GM21381 (cell line): Measurements from ENCODE around the gene CELA2B.
"Not testable (repeated sequence)": the region's sequence is repeated elsewhere in the genome, so short reads cannot be mapped to it uniquely, and the experiment has no call there.

Experiments used
- ATAC-seq: cut with Tn5 transposase; IDR thresholded peaks from one replicate; pipeline ENCODE4 v1.9.1; 2021; ENCODE audit warnings: mild to moderate bottlenecking, moderate library complexity; ENCODE audit not compliant: unreplicated experiment

Gene CELA2B

DNA sequence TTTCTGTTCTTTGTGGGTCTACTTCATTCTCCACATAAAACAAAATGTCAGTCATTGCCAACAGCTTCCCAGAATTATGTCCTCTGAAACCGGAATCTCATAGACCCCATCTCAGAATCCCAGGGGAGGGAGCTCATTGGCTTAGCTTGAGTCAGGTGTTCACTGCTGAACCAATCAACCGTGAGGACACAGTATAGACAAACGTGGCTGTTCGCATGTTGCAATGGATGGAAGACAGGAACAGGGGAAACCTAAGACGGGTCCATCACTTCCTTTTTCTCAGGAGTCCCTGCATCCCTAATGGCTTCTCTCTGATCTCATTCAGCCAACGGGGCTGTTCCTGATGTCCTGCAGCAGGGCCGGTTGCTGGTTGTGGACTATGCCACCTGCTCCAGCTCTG is 10.2 kb upstream of the CELA2B start:
- ATAC-seq, result no peak

GRCh38 chr1:15466955-15467625 is 8.8 kb upstream of the CELA2B start:
- not testable (repeated sequence) for ATAC-seq

- no peak for ATAC-seq
These were observed 7.8 kb upstream of the CELA2B start for GRCh38 chr1:15468145-15468544.

- ATAC-seq, result no peak
These were observed 6.5 kb upstream of the CELA2B start for GRCh38 chr1:15469361-15469760.

GRCh38 chr1:15469821-15470448 is 6.0 kb upstream of the CELA2B start:
- ATAC-seq, result not testable (repeated sequence)

DNA sequence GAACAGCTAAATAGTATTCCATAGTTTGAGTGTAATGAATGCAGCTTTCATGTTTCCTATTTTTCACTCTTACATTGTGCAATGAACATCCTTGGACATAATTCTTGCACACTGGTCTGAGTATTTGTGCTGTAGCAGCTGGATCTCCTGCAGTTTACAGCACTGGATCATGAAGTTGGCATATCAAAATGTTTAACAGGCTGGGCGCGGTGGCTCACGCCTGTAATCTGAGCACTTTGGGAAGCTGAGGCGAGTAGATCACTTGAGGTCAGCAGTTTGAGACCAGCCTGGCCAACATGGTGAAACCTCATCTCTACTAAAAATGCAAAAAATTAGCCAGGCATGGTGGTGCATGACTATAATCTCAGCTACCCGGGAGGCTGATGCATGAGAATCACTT is 4.8 kb upstream of the CELA2B start:
- not testable (repeated sequence) for ATAC-seq

- ATAC-seq, result not testable (repeated sequence)
These were observed 4.2 kb upstream of the CELA2B start for GRCh38 chr1:15471723-15472122.

DNA sequence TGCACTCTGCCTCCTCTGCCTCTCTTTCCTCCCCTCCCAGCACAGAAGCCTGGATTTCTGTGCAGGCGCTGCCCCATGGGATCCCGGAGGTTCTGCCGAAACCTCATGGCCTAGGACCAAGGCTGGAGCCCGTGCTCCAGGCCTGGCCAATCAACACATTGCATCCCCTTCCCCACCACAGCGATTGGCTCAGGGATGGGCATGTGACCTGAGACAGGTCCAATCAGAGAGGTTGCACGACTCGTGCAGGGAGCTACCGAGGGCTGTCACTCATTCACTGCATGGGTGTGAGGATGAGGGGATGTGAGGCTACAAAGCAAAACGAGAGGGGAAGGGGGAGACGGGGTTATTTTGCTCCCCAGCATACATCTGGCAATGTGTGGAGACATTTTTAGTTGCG is 3.3 kb upstream of the CELA2B start:
- no peak for ATAC-seq

GRCh38 chr1:15476927-15477326 is 1.0 kb downstream of the CELA2B start:
- ATAC-seq, result no peak

DNA sequence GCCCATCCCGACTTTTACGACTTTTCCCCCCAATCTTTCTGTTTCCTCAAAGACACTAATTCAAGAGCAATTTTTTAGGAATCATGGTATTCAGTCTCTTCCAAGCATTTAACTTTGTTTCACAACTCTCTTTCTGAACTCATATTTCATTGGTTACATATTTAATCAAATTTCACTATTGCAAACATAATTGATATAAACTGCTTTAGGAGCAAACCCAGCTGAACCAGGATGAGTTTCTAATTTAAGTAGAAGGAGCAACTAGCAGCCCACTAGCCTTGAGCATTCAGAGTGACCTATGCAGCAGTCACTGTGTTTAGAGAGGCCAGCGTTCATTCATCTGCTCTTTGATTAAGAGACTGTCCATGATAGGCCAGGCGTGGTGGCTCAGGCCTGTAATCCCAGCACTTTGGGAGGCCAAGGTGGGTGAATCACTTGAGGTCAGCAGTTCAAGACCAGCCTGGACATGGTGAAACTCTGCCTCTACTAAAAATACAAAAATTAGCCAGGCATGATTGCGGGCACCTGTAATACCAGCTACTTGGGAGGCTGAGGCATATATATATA is 1.8 kb downstream of the CELA2B start:
- no peak for ATAC-seq

GRCh38 chr1:15479654-15480347 is 3.9 kb downstream of the CELA2B start:
- ATAC-seq, result no peak

- not testable (repeated sequence) for ATAC-seq
These were observed 6.6 kb downstream of the CELA2B start for GRCh38 chr1:15482455-15482854.

- ATAC-seq, result not testable (repeated sequence)
These were observed 7.2 kb downstream of the CELA2B start for GRCh38 chr1:15482983-15483543.

GRCh38 chr1:15483971-15484370 is 8.1 kb downstream of the CELA2B start:
- ATAC-seq, result no peak

DNA sequence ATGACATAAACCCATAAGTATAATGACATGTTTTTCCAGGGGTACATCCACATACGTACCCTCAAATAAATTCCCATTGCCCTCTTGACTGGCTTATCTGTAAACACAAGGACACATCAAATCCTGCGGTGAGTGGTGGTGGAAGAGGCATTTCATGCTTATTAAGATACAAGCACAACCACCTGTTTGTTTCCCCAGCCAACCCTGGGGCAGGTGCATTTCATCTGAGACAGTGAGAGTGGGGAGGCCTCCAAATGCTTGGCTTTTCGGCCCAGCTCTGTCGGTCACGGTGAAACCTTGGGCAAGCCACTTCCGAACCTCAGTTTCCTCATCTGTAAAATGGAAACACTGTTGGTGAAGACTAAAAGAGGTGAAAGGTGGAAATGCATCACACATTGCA is 8.5 kb downstream of the CELA2B start:
- not testable (repeated sequence) for ATAC-seq

- no peak for ATAC-seq
These were observed 9.7 kb downstream of the CELA2B start for GRCh38 chr1:15485636-15486035.

GRCh38 chr1:15486844-15487610 is 11.1 kb downstream of the CELA2B start:
- not testable (repeated sequence) for ATAC-seq

DNA sequence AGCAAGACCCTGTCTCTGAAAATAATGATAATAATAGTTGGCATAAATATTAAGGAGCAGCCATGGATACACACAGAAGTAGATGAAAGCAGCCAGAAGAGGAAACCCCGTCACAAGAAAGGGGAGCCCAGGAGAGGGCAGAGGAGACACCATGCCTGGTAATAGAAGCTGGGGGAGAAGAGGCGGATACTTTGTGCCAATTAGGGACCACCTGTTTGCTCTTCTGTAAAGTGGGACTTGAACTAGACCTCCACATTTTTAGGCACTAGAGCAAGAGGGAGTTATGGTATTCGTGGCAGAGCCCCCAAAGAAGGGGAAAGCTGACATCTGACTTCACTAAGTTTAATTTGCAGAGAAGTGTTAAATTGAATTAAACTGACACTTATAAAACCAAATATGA is 12.5 kb downstream of the CELA2B start:
- ATAC-seq, result no peak

DNA sequence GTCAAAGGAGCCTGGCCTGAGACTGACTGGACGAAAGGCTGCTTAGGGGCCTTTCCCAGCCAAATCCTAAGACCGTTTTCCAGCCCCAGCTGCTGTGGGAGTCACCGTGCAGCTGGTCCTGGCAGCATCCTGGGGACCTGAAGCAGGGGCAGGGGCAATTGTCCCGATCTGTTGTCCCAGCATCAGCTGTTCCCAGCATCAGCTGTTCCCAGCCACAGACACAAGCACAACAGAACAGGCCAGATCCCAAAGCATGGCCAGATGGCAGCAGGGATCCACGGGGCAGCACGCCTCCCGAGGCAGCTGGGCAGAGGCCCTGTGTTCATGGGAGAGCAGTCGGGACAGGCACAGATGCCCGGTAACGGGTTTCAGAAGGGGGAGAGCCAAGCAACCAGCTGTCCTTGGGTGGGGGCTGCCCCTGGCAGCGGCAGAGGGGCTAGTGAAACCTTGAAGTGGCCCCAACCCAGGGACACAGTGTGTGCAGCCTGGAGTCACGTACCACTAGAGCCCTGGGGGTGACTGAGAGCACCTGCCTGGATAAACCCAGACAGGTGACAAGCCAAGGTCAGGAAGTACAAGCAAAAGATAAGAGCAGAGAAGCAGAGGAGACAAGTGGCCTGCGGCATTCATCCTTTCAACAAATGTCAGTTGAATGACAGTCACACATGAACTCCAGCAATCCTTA is 13.3 kb downstream of the CELA2B start:
- no peak for ATAC-seq

GRCh38 chr1:15491010-15491409 is 15.1 kb downstream of the CELA2B start:
- ATAC-seq, result not testable (repeated sequence)
